Measurements from ENCODE around the gene SIMC1.
A peak's percentile ranks its signal among the peaks of the same experiment; 100 is the strongest.

GRCh38 chr5:176361437-176362232, 123.4 kb downstream of the SIMC1 start, which contains the start of gene KIAA1191:
- TF ChIP-seq ZFP3 (CRISPR knock-in tag; IDR thresholded peaks at IDR 0.05) (no peak), ZNF565 (CRISPR knock-in tag; conservative IDR thresholded peaks at IDR 0.05; ENCODE audit: low read depth) (no peak), TOX (CRISPR knock-in tag; IDR thresholded peaks at IDR 0.05; ENCODE audit: borderline replicate concordance) (no peak), CSRNP3 (CRISPR knock-in tag; IDR thresholded peaks at IDR 0.05) (no peak), GLIS3 (CRISPR knock-in tag; IDR thresholded peaks at IDR 0.05) (no peak), ZNF70 (CRISPR knock-in tag; IDR thresholded peaks at IDR 0.05) (no peak), ESRRG (CRISPR knock-in tag; IDR thresholded peaks at IDR 0.05) (0 out of 2 replicates have a peak, but pooled peaks have one; percentile 57), ISL1 (CRISPR knock-in tag; IDR thresholded peaks at IDR 0.05) (no peak), PATZ1 (CRISPR knock-in tag; IDR thresholded peaks at IDR 0.05; ENCODE audit: borderline replicate concordance) (no peak), ARNTL (CRISPR knock-in tag; IDR thresholded peaks at IDR 0.05; ENCODE audit: borderline replicate concordance, low read depth) (no peak), ZFP30 (CRISPR knock-in tag; IDR thresholded peaks at IDR 0.05) (no peak), CREB5 (CRISPR knock-in tag; IDR thresholded peaks at IDR 0.05; ENCODE audit: low read depth) (no peak)
